IMR-90 (cell line): Measurements from ENCODE around the gene PALM. TPM values are rescaled to one million over a fixed set of nuclear protein-coding genes. Genes with fewer than 3 reads are reported as not detected.

Experiments
- BHLHE40 ChIP-seq: fragments of 150-350 bp; IDR thresholded peaks from 2 replicates; pipeline ENCODE4 v1.6.1; 2016; ENCODE audit warnings: mild to moderate bottlenecking, low read depth, low read length
- FOS ChIP-seq: fragments of 150-350 bp; IDR thresholded peaks from 2 replicates; pipeline ENCODE4 v1.6.1; 2016; ENCODE audit warnings: low read depth, low read length
- MAFK ChIP-seq: IDR thresholded peaks from 2 replicates; pipeline ENCODE4 v1.6.1; 2012; ENCODE audit warnings: low read depth, low read length, improper control_type of control experiment
- MAZ ChIP-seq: IDR thresholded peaks from 2 replicates; pipeline ENCODE4 v1.6.1; 2012; ENCODE audit warnings: low read depth, mild to moderate bottlenecking, low read length, improper control_type of control experiment, moderate library complexity, borderline replicate concordance
- MXI1 ChIP-seq: IDR thresholded peaks from 2 replicates; pipeline ENCODE4 v1.6.1; 2012; ENCODE audit warnings: low read depth, mild to moderate bottlenecking, low read length, moderate library complexity, borderline replicate concordance
- SMC3 ChIP-seq: fragments of 150-350 bp; IDR thresholded peaks from 2 replicates; pipeline ENCODE4 v1.6.1; 2016; ENCODE audit warnings: low read depth, mild to moderate bottlenecking, antibody characterized with exemption, low read length, moderate library complexity
- polyA plus RNA-seq, 3 experiments: library from polyadenylated mRNA; depleted of rRNA; stranded (reverse); fragments of >200 nt; gene quantifications; 2 replicates each; pipeline ENCODE4 v1.2.3, GENCODE V29; 2012; ENCODE audit warnings: low replicate concordance in 1 of 3
- total RNA-seq: library from RNA; depleted of rRNA; stranded (reverse); fragments of >200 nt; gene quantifications from 2 replicates; pipeline ENCODE4 v1.2.3, GENCODE V29; 2012
- TF ChIP-seq, protein P1 (sequence below): fragments of 150-350 bp; IDR thresholded peaks from 2 replicates; pipeline ENCODE4 v1.6.1; 2017; ENCODE audit warnings: mild to moderate bottlenecking, antibody characterized with exemption, low read length, low read depth

PALM gene
- total and polyA plus RNA-seq, 2 of the 4 experiments (the other 2 are of a cell fraction) = 2.2 to 7.4 TPM

DNA sequence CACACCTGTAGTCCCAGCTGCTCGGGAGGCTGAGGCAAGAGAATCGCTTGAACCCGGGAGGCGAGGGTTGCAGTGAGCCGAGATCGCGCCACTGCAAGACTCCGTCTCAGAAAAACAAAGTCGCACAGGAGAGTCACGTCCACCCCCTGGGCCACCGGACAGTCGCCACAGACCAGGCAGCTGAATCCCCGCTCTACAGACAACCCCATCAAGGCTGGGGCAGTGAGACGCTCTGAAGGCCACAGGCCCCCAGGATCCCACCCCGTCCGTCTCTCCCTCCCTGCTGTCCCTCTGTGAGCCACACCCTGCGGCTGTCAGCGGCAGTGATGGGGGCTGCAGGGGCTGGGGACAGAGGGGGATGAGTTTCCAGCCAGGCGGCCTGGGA lies 73.1 kb downstream of the PALM start (continued):
- TF ChIP-seq, protein P1, sequence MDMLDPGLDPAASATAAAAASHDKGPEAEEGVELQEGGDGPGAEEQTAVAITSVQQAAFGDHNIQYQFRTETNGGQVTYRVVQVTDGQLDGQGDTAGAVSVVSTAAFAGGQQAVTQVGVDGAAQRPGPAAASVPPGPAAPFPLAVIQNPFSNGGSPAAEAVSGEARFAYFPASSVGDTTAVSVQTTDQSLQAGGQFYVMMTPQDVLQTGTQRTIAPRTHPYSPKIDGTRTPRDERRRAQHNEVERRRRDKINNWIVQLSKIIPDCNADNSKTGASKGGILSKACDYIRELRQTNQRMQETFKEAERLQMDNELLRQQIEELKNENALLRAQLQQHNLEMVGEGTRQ = no peak
- no peak for TF ChIP-seq FOS
- no peak for TF ChIP-seq MAFK
- TF ChIP-seq SMC3 = no peak
- TF ChIP-seq MAZ = no peak
- no peak for TF ChIP-seq MXI1
- TF ChIP-seq BHLHE40 = no peak
